ENCODE results near the gene GRM7.

GRM7 gene

DNA sequence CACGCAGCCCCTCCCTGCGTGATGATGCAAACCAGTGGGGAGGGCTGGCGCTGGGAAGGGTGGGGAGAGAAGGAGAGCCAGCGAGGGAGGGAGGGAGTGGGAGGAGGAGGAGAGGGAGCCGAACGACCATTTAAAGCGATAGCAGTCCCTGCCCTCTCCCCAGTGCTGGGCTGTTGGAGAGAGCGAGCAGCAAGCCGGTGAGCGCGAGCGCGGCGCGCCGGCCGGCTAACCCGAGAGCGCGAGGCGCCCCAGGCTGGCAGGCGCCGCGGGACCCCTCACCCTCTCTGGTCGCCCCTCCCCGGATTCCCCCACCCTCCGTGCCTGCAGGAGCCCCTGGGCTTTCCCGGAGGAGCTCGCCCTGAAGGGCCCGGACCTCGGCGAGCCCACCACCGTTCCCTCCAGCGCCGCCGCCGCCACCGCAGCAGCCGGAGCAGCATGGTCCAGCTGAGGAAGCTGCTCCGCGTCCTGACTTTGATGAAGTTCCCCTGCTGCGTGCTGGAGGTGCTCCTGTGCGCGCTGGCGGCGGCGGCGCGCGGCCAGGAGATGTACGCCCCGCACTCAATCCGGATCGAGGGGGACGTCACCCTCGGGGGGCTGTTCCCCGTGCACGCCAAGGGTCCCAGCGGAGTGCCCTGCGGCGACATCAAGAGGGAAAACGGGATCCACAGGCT lies at the start of gene GRM7:
Gene GRM7, plus strand, starts transcription at position 162 of the 671 bp plus-strand sequence.
- Histone ChIP-seq H3K4me1 (ENCODE audit: control insufficient read depth, low read length) (no peaks in the 10 kb centered on the region), H3K36me3 (ENCODE audit: control insufficient read depth, low read length) (no peaks in the 10 kb centered on the region), H3K27ac (ENCODE audit: low read depth, low read length) (no peak within 1 kb of the TSS), H3K4me3 (ENCODE audit: low read length) (no peak within 1 kb of the TSS), H3K4me2 (ENCODE audit: low read length) (no peak within 1 kb of the TSS), H3K9me2 (replicated peaks; ENCODE audit: control insufficient read depth, low read length) (no peaks in the 10 kb centered on the region), H3K27me3 (ENCODE audit: control insufficient read depth, low read length) (no peaks in the 10 kb centered on the region), H4K20me1 (ENCODE audit: control insufficient read depth, insufficient read depth, low read depth, low read length) (no peaks in the 10 kb centered on the region), H3K9me3 (ENCODE audit: control insufficient read depth, insufficient read depth, low read length) (no peaks in the 10 kb centered on the region), H3F3A (ENCODE audit: control insufficient read depth, insufficient read depth) (no peaks in the 10 kb centered on the region), H3K79me2 (ENCODE audit: control insufficient read depth, low read length) (no peaks in the 10 kb centered on the region)
- TF ChIP-seq EZH2phosphoT487 (IDR thresholded peaks at IDR 0.05; ENCODE audit: borderline replicate concordance, low read length): no peak
- TF ChIP-seq, protein P1, sequence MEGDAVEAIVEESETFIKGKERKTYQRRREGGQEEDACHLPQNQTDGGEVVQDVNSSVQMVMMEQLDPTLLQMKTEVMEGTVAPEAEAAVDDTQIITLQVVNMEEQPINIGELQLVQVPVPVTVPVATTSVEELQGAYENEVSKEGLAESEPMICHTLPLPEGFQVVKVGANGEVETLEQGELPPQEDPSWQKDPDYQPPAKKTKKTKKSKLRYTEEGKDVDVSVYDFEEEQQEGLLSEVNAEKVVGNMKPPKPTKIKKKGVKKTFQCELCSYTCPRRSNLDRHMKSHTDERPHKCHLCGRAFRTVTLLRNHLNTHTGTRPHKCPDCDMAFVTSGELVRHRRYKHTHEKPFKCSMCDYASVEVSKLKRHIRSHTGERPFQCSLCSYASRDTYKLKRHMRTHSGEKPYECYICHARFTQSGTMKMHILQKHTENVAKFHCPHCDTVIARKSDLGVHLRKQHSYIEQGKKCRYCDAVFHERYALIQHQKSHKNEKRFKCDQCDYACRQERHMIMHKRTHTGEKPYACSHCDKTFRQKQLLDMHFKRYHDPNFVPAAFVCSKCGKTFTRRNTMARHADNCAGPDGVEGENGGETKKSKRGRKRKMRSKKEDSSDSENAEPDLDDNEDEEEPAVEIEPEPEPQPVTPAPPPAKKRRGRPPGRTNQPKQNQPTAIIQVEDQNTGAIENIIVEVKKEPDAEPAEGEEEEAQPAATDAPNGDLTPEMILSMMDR (IDR thresholded peaks at IDR 0.05; ENCODE audit: low read depth, low read length, poor library complexity, severe bottlenecking): no peak

DNA sequence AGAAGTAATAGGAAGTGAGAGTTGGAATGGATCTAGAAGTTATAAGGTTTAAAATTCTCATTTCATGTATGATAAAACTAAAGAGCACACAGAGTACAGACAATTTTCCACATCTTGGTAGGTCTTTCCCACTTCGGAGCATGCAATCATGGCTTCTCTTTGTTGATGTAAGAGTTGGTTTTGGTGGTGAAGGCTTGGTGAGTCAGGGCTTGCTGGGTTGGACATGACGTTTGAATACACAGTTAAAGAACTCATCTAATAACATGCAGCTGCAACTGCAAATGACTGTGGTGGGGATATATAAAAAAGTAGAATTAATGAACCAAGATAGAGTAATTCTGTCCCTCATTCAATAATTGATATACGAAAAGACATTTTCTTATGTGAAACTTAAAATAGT lies 39.5 kb upstream of the GRM7 start:
- H3K79me2 ChIP-seq (ENCODE audit: control insufficient read depth, low read length): no peaks in the 10 kb centered on the region
- TF ChIP-seq EZH2phosphoT487 (IDR thresholded peaks at IDR 0.05; ENCODE audit: borderline replicate concordance, low read length): no peak
- TF ChIP-seq, protein P1 (IDR thresholded peaks at IDR 0.05; ENCODE audit: low read depth, low read length, poor library complexity, severe bottlenecking): no peak
- no peaks in the 10 kb centered on the region for H3K27me3 ChIP-seq (ENCODE audit: control insufficient read depth, low read length)
- H3K9me2 ChIP-seq (replicated peaks; ENCODE audit: control insufficient read depth, low read length): no peaks in the 10 kb centered on the region
- no peak overlapping the region for H3K4me2 ChIP-seq (ENCODE audit: low read length)
- no peak overlapping the region for H3K27ac ChIP-seq (ENCODE audit: low read depth, low read length)
- H4K20me1 ChIP-seq (ENCODE audit: control insufficient read depth, insufficient read depth, low read depth, low read length): no peaks in the 10 kb centered on the region
- H3K9me3 ChIP-seq (ENCODE audit: control insufficient read depth, insufficient read depth, low read length): no peaks in the 10 kb centered on the region
- H3F3A ChIP-seq (ENCODE audit: control insufficient read depth, insufficient read depth): no peaks in the 10 kb centered on the region
- no peaks in the 10 kb centered on the region for H3K4me1 ChIP-seq (ENCODE audit: control insufficient read depth, low read length)
- no peak overlapping the region for H3K4me3 ChIP-seq (ENCODE audit: low read length)
- no peaks in the 10 kb centered on the region for H3K36me3 ChIP-seq (ENCODE audit: control insufficient read depth, low read length)

DNA sequence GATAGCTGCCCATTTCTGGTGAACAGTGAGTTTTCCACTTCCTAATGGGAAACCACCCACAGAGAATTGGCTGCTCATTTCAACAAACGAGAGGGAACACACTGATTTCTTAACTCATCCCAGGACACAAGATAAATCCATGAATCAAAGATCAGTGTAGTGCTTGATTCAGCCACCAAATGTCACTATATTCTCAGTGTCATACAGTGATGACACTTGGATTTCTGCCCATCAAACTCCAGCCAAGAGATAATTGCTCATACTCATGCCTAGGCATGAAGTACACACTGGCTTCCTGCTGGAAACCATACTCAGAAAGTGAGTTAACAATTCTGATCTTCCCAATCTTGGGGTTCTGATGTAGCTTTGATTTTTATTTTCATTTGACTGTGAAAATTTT lies 35.4 kb upstream of the GRM7 start:
- Histone ChIP-seq H3K9me3 (ENCODE audit: control insufficient read depth, insufficient read depth, low read length) (no peaks in the 10 kb centered on the region), H3K4me2 (ENCODE audit: low read length) (no peak overlapping the region), H3K36me3 (ENCODE audit: control insufficient read depth, low read length) (no peaks in the 10 kb centered on the region), H3K4me3 (ENCODE audit: low read length) (no peak overlapping the region), H3K9me2 (replicated peaks; ENCODE audit: control insufficient read depth, low read length) (no peaks in the 10 kb centered on the region), H3K27me3 (ENCODE audit: control insufficient read depth, low read length) (no peaks in the 10 kb centered on the region), H3K4me1 (ENCODE audit: control insufficient read depth, low read length) (no peaks in the 10 kb centered on the region), H3K27ac (ENCODE audit: low read depth, low read length) (no peak overlapping the region), H3F3A (ENCODE audit: control insufficient read depth, insufficient read depth) (no peaks in the 10 kb centered on the region), H4K20me1 (ENCODE audit: control insufficient read depth, insufficient read depth, low read depth, low read length) (no peaks in the 10 kb centered on the region), H3K79me2 (ENCODE audit: control insufficient read depth, low read length) (no peaks in the 10 kb centered on the region)
- TF ChIP-seq, protein P1 (IDR thresholded peaks at IDR 0.05; ENCODE audit: low read depth, low read length, poor library complexity, severe bottlenecking): no peak
- TF ChIP-seq EZH2phosphoT487 (IDR thresholded peaks at IDR 0.05; ENCODE audit: borderline replicate concordance, low read length): no peak

Measured in DOHH2 (cell line).